Measurements from ENCODE around the gene C10orf53.

C10orf53 gene

DNA sequence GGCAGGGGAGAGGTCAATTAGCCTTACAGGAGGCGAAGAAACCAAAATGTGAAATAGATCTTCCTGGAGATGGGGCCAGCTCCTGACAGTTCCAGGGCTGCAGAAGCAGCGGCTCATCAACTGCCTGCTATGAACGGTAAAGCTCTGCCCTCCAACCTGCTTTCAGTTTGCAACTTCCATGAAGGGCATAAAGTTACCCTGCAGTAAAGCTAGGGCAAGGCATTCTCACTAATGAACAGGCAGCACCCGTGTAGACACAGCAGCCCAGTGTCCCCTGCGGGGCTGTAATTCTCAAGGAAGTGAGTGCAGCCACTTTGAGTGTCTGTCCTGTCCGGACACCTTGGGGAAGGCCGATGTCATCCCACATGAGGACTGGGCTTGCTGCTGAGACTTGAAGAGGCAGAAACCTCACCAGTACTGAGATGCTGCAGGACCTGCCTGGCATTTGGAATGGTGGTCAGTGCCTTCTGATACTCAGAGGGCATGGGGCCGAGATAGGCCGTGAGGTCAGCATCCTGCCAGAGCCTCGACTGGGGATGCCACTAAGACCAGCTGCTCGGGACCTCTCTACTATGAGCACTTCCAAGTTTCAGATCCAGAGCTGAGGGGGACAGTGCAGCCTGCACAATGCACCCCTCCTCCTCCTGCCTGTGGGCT, 26.1 kb upstream of the C10orf53 start:
- H3K36me3 ChIP-seq (ENCODE audit: control insufficient read depth, low read length) = no peaks in the 10 kb centered on the region
- H3K27ac ChIP-seq (ENCODE audit: low read depth, low read length) = no peak overlapping the region
- H3F3A ChIP-seq (ENCODE audit: control insufficient read depth, insufficient read depth) = peaks cover 4% of the 10 kb centered on the region; the same call in 1 of the 2 replicates
- no peaks in the 10 kb centered on the region for H4K20me1 ChIP-seq (ENCODE audit: control insufficient read depth, insufficient read depth, low read depth, low read length)
- no peaks in the 10 kb centered on the region for H3K9me2 ChIP-seq (replicated peaks; ENCODE audit: control insufficient read depth, low read length)
- no peaks in the 10 kb centered on the region for H3K9me3 ChIP-seq (ENCODE audit: control insufficient read depth, insufficient read depth, low read length)
- H3K4me3 ChIP-seq (ENCODE audit: low read length) = no peak overlapping the region
- H3K27me3 ChIP-seq (ENCODE audit: control insufficient read depth, low read length) = no peaks in the 10 kb centered on the region
- H3K4me2 ChIP-seq (ENCODE audit: low read length) = no peak overlapping the region
- H3K79me2 ChIP-seq (ENCODE audit: control insufficient read depth, low read length) = no peaks in the 10 kb centered on the region
- no peak for TF ChIP-seq EZH2phosphoT487 (IDR thresholded peaks at IDR 0.05; ENCODE audit: borderline replicate concordance, low read length)
- TF ChIP-seq, protein P1, sequence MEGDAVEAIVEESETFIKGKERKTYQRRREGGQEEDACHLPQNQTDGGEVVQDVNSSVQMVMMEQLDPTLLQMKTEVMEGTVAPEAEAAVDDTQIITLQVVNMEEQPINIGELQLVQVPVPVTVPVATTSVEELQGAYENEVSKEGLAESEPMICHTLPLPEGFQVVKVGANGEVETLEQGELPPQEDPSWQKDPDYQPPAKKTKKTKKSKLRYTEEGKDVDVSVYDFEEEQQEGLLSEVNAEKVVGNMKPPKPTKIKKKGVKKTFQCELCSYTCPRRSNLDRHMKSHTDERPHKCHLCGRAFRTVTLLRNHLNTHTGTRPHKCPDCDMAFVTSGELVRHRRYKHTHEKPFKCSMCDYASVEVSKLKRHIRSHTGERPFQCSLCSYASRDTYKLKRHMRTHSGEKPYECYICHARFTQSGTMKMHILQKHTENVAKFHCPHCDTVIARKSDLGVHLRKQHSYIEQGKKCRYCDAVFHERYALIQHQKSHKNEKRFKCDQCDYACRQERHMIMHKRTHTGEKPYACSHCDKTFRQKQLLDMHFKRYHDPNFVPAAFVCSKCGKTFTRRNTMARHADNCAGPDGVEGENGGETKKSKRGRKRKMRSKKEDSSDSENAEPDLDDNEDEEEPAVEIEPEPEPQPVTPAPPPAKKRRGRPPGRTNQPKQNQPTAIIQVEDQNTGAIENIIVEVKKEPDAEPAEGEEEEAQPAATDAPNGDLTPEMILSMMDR (IDR thresholded peaks at IDR 0.05; ENCODE audit: low read depth, low read length, poor library complexity, severe bottlenecking) = no peak
- H3K4me1 ChIP-seq (ENCODE audit: control insufficient read depth, low read length) = peaks cover 52% of the 10 kb centered on the region

DNA sequence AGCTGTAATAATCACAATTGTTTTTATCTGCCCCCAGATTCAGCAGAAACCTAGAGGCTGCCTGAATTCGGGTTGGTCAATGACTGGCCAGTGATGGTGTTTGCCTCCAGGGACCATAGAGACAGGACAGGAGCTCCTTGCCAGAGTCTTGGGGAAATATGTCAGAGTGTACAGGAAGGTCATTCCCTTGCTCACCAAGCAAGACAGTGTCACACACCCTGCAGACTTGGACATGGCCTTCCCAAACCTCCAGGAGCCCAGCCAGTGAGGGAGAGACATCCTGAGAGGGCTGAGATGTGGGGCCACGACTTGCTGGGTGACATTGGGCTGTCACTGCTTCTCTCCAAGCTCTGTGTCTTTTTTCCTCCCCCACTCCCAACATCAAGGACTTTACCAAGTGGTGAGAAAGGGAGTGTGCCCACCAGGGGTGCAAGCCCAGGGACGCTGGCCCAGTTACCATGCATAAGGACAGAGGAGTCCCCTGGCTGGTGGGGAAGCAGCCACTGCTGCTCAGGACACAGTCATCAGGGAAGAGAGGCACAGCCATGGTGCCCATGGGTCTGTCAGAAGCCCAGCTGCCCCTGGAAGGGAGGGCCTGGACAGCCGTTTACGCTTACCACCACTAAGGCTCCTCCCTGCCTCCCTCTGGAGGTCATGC, 25.3 kb upstream of the C10orf53 start:
- no peaks in the 10 kb centered on the region for H3K9me2 ChIP-seq (replicated peaks; ENCODE audit: control insufficient read depth, low read length)
- H3K27ac ChIP-seq (ENCODE audit: low read depth, low read length) = no peak overlapping the region
- H3K27me3 ChIP-seq (ENCODE audit: control insufficient read depth, low read length) = no peaks in the 10 kb centered on the region
- H3F3A ChIP-seq (ENCODE audit: control insufficient read depth, insufficient read depth) = peaks cover under 1% of the 10 kb centered on the region; the same call in 1 of the 2 replicates
- H3K4me3 ChIP-seq (ENCODE audit: low read length) = no peak overlapping the region
- H3K9me3 ChIP-seq (ENCODE audit: control insufficient read depth, insufficient read depth, low read length) = no peaks in the 10 kb centered on the region; the same call in 1 of the 2 replicates
- H3K4me2 ChIP-seq (ENCODE audit: low read length) = no peak overlapping the region
- peaks cover 44% of the 10 kb centered on the region for H3K4me1 ChIP-seq (ENCODE audit: control insufficient read depth, low read length)
- no peaks in the 10 kb centered on the region for H3K36me3 ChIP-seq (ENCODE audit: control insufficient read depth, low read length)
- H3K79me2 ChIP-seq (ENCODE audit: control insufficient read depth, low read length) = no peaks in the 10 kb centered on the region
- TF ChIP-seq EZH2phosphoT487 (IDR thresholded peaks at IDR 0.05; ENCODE audit: borderline replicate concordance, low read length) = no peak
- TF ChIP-seq, protein P1 (IDR thresholded peaks at IDR 0.05; ENCODE audit: low read depth, low read length, poor library complexity, severe bottlenecking) = no peak
- H4K20me1 ChIP-seq (ENCODE audit: control insufficient read depth, insufficient read depth, low read depth, low read length) = no peaks in the 10 kb centered on the region

DNA sequence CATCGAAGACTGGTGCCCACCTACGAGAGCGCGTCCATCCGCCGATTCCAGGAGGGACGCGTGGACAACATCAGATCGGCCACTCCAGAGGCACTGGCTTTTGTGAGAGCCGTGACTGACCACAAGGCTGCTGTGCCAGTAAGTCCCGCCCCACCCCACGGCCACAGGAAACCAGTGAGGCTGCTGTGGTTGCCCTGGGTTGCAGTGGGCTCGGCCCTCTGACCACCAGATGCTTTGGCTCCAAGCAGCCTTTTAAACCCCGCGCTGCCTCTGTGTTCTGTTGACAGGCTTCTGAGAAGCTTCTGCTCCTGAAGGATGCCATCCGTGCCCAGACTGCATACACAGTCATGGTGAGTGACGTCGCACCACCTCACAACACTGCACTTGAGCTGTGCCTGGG, 24.4 kb upstream of the C10orf53 start:
- H3K4me2 ChIP-seq (ENCODE audit: low read length) = no peak overlapping the region
- TF ChIP-seq EZH2phosphoT487 (IDR thresholded peaks at IDR 0.05; ENCODE audit: borderline replicate concordance, low read length) = no peak
- TF ChIP-seq, protein P1 (IDR thresholded peaks at IDR 0.05; ENCODE audit: low read depth, low read length, poor library complexity, severe bottlenecking) = no peak
- H3K27ac ChIP-seq (ENCODE audit: low read depth, low read length) = no peak overlapping the region
- no peaks in the 10 kb centered on the region for H4K20me1 ChIP-seq (ENCODE audit: control insufficient read depth, insufficient read depth, low read depth, low read length)
- H3K79me2 ChIP-seq (ENCODE audit: control insufficient read depth, low read length) = no peaks in the 10 kb centered on the region
- no peaks in the 10 kb centered on the region for H3K9me2 ChIP-seq (replicated peaks; ENCODE audit: control insufficient read depth, low read length)
- no peak overlapping the region for H3K4me3 ChIP-seq (ENCODE audit: low read length)
- H3K9me3 ChIP-seq (ENCODE audit: control insufficient read depth, insufficient read depth, low read length) = no peaks in the 10 kb centered on the region; the same call in 1 of the 2 replicates
- H3K27me3 ChIP-seq (ENCODE audit: control insufficient read depth, low read length) = no peaks in the 10 kb centered on the region
- H3K4me1 ChIP-seq (ENCODE audit: control insufficient read depth, low read length) = peaks cover 35% of the 10 kb centered on the region
- H3F3A ChIP-seq (ENCODE audit: control insufficient read depth, insufficient read depth) = no peaks in the 10 kb centered on the region
- no peaks in the 10 kb centered on the region for H3K36me3 ChIP-seq (ENCODE audit: control insufficient read depth, low read length)

Measured in DOHH2 (cell line).